Activated naive CD4-positive, alpha-beta T cell treated with anti-CD3 and anti-CD28 coated beads, Interleukin-2, amount 50 U/mL, for 72 hours (primary cell): ENCODE results near the gene DIPK1A. TPM values are rescaled to one million over a fixed set of nuclear protein-coding genes. Genes with fewer than 3 reads are reported as not detected.

Experiments
- ATAC-seq, 2 donors: fragments of 150-1000 bp; cut with Tn5 transposase; 2 replicates each; pipeline ENCODE4 v1.10.0; 2021; ENCODE audit warnings: mild to moderate bottlenecking in 2 of 2, moderate library complexity in 2 of 2
- DNase-seq, 2 donors: peaks; one replicate each; pipeline ENCODE4 v3.0.0; 2021 to 2022; ENCODE audit warnings: low spot score in 2 of 2
- H3K27ac Mint-ChIP-seq, 2 donors: one replicate each; pipeline ENCODE4 v1.8.0; 2022; ENCODE audit warnings: mild to moderate bottlenecking in 2 of 2, mixed read lengths in 2 of 2
- H3K36me3 Mint-ChIP-seq, 2 donors: one replicate each; pipeline ENCODE4 v1.8.0; 2022; ENCODE audit warnings: mixed read lengths in 2 of 2
- H3K9me3 Mint-ChIP-seq, 2 donors: one replicate each; pipeline ENCODE4 v1.8.0; 2022; ENCODE audit warnings: mixed read lengths in 2 of 2
- total RNA-seq, 2 donors: library from RNA; stranded (reverse); gene quantifications; one replicate each; pipeline ENCODE4 v1.2.3, GENCODE V29; 2022

Gene DIPK1A
- total RNA-seq, 2 donors from 2014 or later: 5.8 to 8.0 TPM

- DNase-seq (no peak), ATAC-seq (no peak)
- no peaks in the 10 kb centered on the region for H3K9me3 Mint-ChIP-seq
- H3K27ac Mint-ChIP-seq: peak overlapping the region in 1 of 2 donors; percentile 29
- H3K36me3 Mint-ChIP-seq: peaks cover 0 to 8% of the 10 kb centered on the region in 2 donors
These were observed 81.8 kb downstream of the DIPK1A start for GRCh38 chr1:92879316-92879968.

GRCh38 chr1:92877792-92878191 is 83.5 kb downstream of the DIPK1A start:
- Mint-ChIP-seq H3K36me3 (peaks cover 0 to 19% of the 10 kb centered on the region in 2 donors), H3K9me3 (no peaks in the 10 kb centered on the region), H3K27ac (peak overlapping the region; percentile 69 to 71)
- DNase-seq: no peak
- ATAC-seq: peak in 1 of 2 donors; percentile 46

- peak overlapping the region in 1 of 2 donors; percentile 71 for H3K27ac Mint-ChIP-seq
- peaks cover 4 to 24% of the 10 kb centered on the region in 2 donors for H3K36me3 Mint-ChIP-seq
- ATAC-seq (peak in 1 of 2 donors; percentile 20), DNase-seq (no peak)
- H3K9me3 Mint-ChIP-seq: peaks cover 0 to 4% of the 10 kb centered on the region in 2 donors
These were observed 84.1 kb downstream of the DIPK1A start for GRCh38 chr1:92877081-92877711.

GRCh38 chr1:92876351-92876750 is 84.9 kb downstream of the DIPK1A start:
- H3K9me3 Mint-ChIP-seq: peaks cover 0 to 5% of the 10 kb centered on the region in 2 donors
- peaks cover 4 to 26% of the 10 kb centered on the region in 2 donors for H3K36me3 Mint-ChIP-seq
- no peak overlapping the region for H3K27ac Mint-ChIP-seq
- ATAC-seq (no peak), DNase-seq (no peak)

- peaks cover 4 to 26% of the 10 kb centered on the region in 2 donors for H3K36me3 Mint-ChIP-seq
- ATAC-seq: no peak
- no peak for DNase-seq
- no peak overlapping the region for H3K27ac Mint-ChIP-seq
- peaks cover 0 to 5% of the 10 kb centered on the region in 2 donors for H3K9me3 Mint-ChIP-seq
These were observed 86.3 kb downstream of the DIPK1A start for GRCh38 chr1:92874987-92875386.

GRCh38 chr1:92872719-92873118 is 88.5 kb downstream of the DIPK1A start:
- H3K9me3 Mint-ChIP-seq: peaks cover 0 to 5% of the 10 kb centered on the region in 2 donors
- DNase-seq (no peak), ATAC-seq (no peak)
- H3K27ac Mint-ChIP-seq: no peak overlapping the region
- H3K36me3 Mint-ChIP-seq: peaks cover 4 to 26% of the 10 kb centered on the region in 2 donors

GRCh38 chr1:92870591-92870990 is 90.7 kb downstream of the DIPK1A start:
- Mint-ChIP-seq H3K27ac (no peak overlapping the region), H3K9me3 (peaks cover 0 to 5% of the 10 kb centered on the region in 2 donors), H3K36me3 (peaks cover 4 to 26% of the 10 kb centered on the region in 2 donors)
- DNase-seq: no peak
- ATAC-seq: no peak

- no peak for ATAC-seq
These were observed 97.1 kb downstream of the DIPK1A start for GRCh38 chr1:92864131-92864530.

GRCh38 chr1:92862605-92863004 is 98.7 kb downstream of the DIPK1A start:
- H3K36me3 Mint-ChIP-seq: no peaks in the 10 kb centered on the region
- peak overlapping the region in 1 of 2 donors; percentile 0 for H3K27ac Mint-ChIP-seq
- H3K9me3 Mint-ChIP-seq: no peaks in the 10 kb centered on the region
- no peak for ATAC-seq
- no peak for DNase-seq

More at GRCh38 chr1:92864131-92864530, 97.1 kb downstream of the DIPK1A start:
- DNase-seq: no peak
- no peak overlapping the region for H3K27ac Mint-ChIP-seq
- H3K9me3 Mint-ChIP-seq: no peaks in the 10 kb centered on the region
- H3K36me3 Mint-ChIP-seq: no peaks in the 10 kb centered on the region

GRCh38 chr1:92859400-92860039 is 101.7 kb downstream of the DIPK1A start:
- peak; percentile 24 to 32 for ATAC-seq
- H3K27ac Mint-ChIP-seq: peak overlapping the region; percentile 0 to 69
- no peak for DNase-seq
- H3K36me3 Mint-ChIP-seq: peaks cover 0 to 13% of the 10 kb centered on the region in 2 donors
- H3K9me3 Mint-ChIP-seq: no peaks in the 10 kb centered on the region

GRCh38 chr1:92858564-92859399 is 102.5 kb downstream of the DIPK1A start:
- DNase-seq (peak in 1 of 2 donors; percentile 45), ATAC-seq (peak; percentile 84 to 87)
- H3K9me3 Mint-ChIP-seq: no peaks in the 10 kb centered on the region
- peak overlapping the region; percentile 0 to 69 for H3K27ac Mint-ChIP-seq
- H3K36me3 Mint-ChIP-seq: peaks cover 0 to 17% of the 10 kb centered on the region in 2 donors

- DNase-seq (no peak), ATAC-seq (no peak)
- peaks cover 0 to 17% of the 10 kb centered on the region in 2 donors for H3K36me3 Mint-ChIP-seq
- no peak overlapping the region for H3K27ac Mint-ChIP-seq
- no peaks in the 10 kb centered on the region for H3K9me3 Mint-ChIP-seq
These were observed 103.4 kb downstream of the DIPK1A start for GRCh38 chr1:92857817-92858216.

GRCh38 chr1:92855236-92855635 is 106.0 kb downstream of the DIPK1A start:
- ATAC-seq: no peak
- Mint-ChIP-seq H3K36me3 (peaks cover 0 to 17% of the 10 kb centered on the region in 2 donors), H3K27ac (peak overlapping the region in 1 of 2 donors; percentile 58), H3K9me3 (no peaks in the 10 kb centered on the region)
- no peak for DNase-seq

GRCh38 chr1:92854101-92854785 is 107.0 kb downstream of the DIPK1A start:
- H3K27ac Mint-ChIP-seq: no peak overlapping the region
- DNase-seq (no peak), ATAC-seq (no peak)
- H3K36me3 Mint-ChIP-seq: peaks cover 0 to 17% of the 10 kb centered on the region in 2 donors
- H3K9me3 Mint-ChIP-seq: no peaks in the 10 kb centered on the region

- DNase-seq (no peak), ATAC-seq (no peak)
- Mint-ChIP-seq H3K27ac (no peak overlapping the region), H3K36me3 (peaks cover 0 to 17% of the 10 kb centered on the region in 2 donors), H3K9me3 (no peaks in the 10 kb centered on the region)
These were observed 108.0 kb downstream of the DIPK1A start for GRCh38 chr1:92853299-92853698.

GRCh38 chr1:92851729-92852128 is 109.5 kb downstream of the DIPK1A start:
- Mint-ChIP-seq H3K9me3 (no peaks in the 10 kb centered on the region), H3K27ac (no peak overlapping the region), H3K36me3 (peaks cover 0 to 17% of the 10 kb centered on the region in 2 donors)
- no peak for DNase-seq
- no peak for ATAC-seq
